Upper lobe of left lung (tissue), 6 donors: ENCODE measurements around the gene MPDZ. TPM values are rescaled to one million over a fixed set of nuclear protein-coding genes. Genes with fewer than 3 reads are reported as not detected.
A peak's percentile ranks its signal among the peaks of the same experiment; 100 is the strongest.

Source experiments
- ATAC-seq, 2 donors: fragments of 200-7000 bp; cut with Tn5 transposase; one replicate each; pipeline ENCODE4 v1.9.1; 2022; ENCODE audit warnings: mild to moderate bottlenecking in 2 of 2, moderate library complexity in 2 of 2; ENCODE audit not compliant: low FRiP score in 2 of 2
- DNase-seq, 2 donors: peaks; one replicate each; pipeline ENCODE4 v3.0.0-alpha.2; 2019 to 2020
- H3K27ac ChIP-seq, 4 donors: fragments of 200-600 bp; sonication (generic); one replicate each; pipeline ENCODE4 v1.5.1; 2016 to 2019
- H3K27me3 ChIP-seq, 4 donors: fragments of 200-600 bp; sonication (generic); one replicate each; pipeline ENCODE4 v1.5.1; 2017 to 2019
- H3K36me3 ChIP-seq, 4 donors: fragments of 200-600 bp; sonication (generic); one replicate each; pipeline ENCODE4 v1.5.1; 2016 to 2019
- H3K4me1 ChIP-seq, 4 donors: fragments of 200-600 bp; sonication (generic); one replicate each; pipeline ENCODE4 v1.5.1; 2018 to 2019
- H3K4me3 ChIP-seq, 4 donors: fragments of 200-600 bp; sonication (generic); one replicate each; pipeline ENCODE4 v1.5.1; 2017 to 2019; ENCODE audit warnings: mild to moderate bottlenecking in 2 of 4, moderate library complexity in 1 of 4
- H3K9me3 ChIP-seq, 4 donors: fragments of 200-600 bp; sonication (generic); one replicate each; pipeline ENCODE4 v1.5.1; 2018 to 2019
- CTCF ChIP-seq, 6 experiments: fragments of 450-650 bp in 4 of 6; fragments of 200-600 bp in 2 of 6; sonication (generic) in 2 of 6; IDR thresholded peaks; one replicate each; pipeline ENCODE4 v1.5.1; 2016 to 2019; ENCODE audit warnings: antibody characterized with exemption in 6 of 6
- EP300 ChIP-seq, 4 donors: sonication (generic); formaldehyde crosslinking; IDR thresholded peaks; one replicate each; pipeline ENCODE4 v1.5.1; 2017; ENCODE audit warnings: antibody characterized with exemption in 4 of 4, control low read depth in 2 of 4
- POLR2A ChIP-seq, 4 donors: fragments of 450-650 bp; IDR thresholded peaks; one replicate each; pipeline ENCODE4 v1.5.1; 2016 to 2017; ENCODE audit warnings: antibody characterized with exemption in 4 of 4, mild to moderate bottlenecking in 2 of 4
- POLR2AphosphoS5 ChIP-seq, 2 donors: sonication (generic); formaldehyde crosslinking; IDR thresholded peaks; one replicate each; pipeline ENCODE4 v1.5.1; 2017; ENCODE audit warnings: antibody characterized with exemption in 2 of 2
- WGBS, 2 donors: methylation state at CpG; one replicate each; pipeline ENCODE4 v1.1.5; 2017 to 2018; 5-methylcytosine and 5-hydroxymethylcytosine counted together
- total RNA-seq, 6 donors: library from RNA; depleted of rRNA in 4 of 6; stranded (reverse); fragments of >200 nt in 4 of 6; gene quantifications; one replicate each; pipeline versions ENCODE4 v1.1.0 to v1.2.1, GENCODE V29; 2016 to 2021
- donor health status: DM: no; HTN: no; CAD: no; lungs with moderate emphysema.
- donor health status: DM: no; HTN: yes; CAD: no; lungs with severe emphysema.

The MPDZ gene
- total RNA-seq, 6 donors from 2014 or later = 13.6 to 49.2 (median 27.8) TPM

GRCh38 chr9:13213998-13214397, 65.5 kb downstream of the MPDZ start:
- no peaks in the 10 kb centered on the region for H3K9me3 ChIP-seq
- H3K4me3 ChIP-seq = no peak overlapping the region
- DNase-seq (no peak), ATAC-seq (no peak)
- no peak overlapping the region for H3K27ac ChIP-seq
- TF ChIP-seq POLR2AphosphoS5 (IDR thresholded peaks at IDR 0.05) (no peak), POLR2A (IDR thresholded peaks at IDR 0.05) (no peak), EP300 (IDR thresholded peaks at IDR 0.05) (no peak), CTCF (IDR thresholded peaks at IDR 0.05) (no peak)
- no peaks in the 10 kb centered on the region for H3K27me3 ChIP-seq
- 91 to 96% methylated on average over 2 of the region's 2 CpGs for WGBS, 2 donors
- H3K4me1 ChIP-seq = no peaks in the 10 kb centered on the region
- H3K36me3 ChIP-seq = peaks cover 0 to 15% (median 1%) of the 10 kb centered on the region in 4 donors

- Histone ChIP-seq H3K9me3 (no peaks in the 10 kb centered on the region), H3K27me3 (no peaks in the 10 kb centered on the region), H3K27ac (no peak overlapping the region), H3K36me3 (peaks cover 0 to 12% (median 1%) of the 10 kb centered on the region in 4 donors), H3K4me1 (no peaks in the 10 kb centered on the region), H3K4me3 (no peak overlapping the region)
- no peak for DNase-seq
- 92% methylated on average over 1 of the region's 1 CpG for WGBS, 2 donors
- no peak for ATAC-seq
- TF ChIP-seq POLR2AphosphoS5 (IDR thresholded peaks at IDR 0.05) = no peak
- TF ChIP-seq POLR2A (IDR thresholded peaks at IDR 0.05) = no peak
- peak in 2 of 6 experiments; percentile 24 to 27 for TF ChIP-seq CTCF (IDR thresholded peaks at IDR 0.05)
- no peak for TF ChIP-seq EP300 (IDR thresholded peaks at IDR 0.05)
Observed at GRCh38 chr9:13213337-13213736, 66.2 kb downstream of the MPDZ start.

- H3K27ac ChIP-seq = no peak overlapping the region
- no peaks in the 10 kb centered on the region for H3K9me3 ChIP-seq
- DNase-seq (no peak), ATAC-seq (no peak)
- H3K27me3 ChIP-seq = no peaks in the 10 kb centered on the region
- WGBS, 2 donors = 93% methylated on average over 1 of the region's 1 CpG
- no peak overlapping the region for H3K4me3 ChIP-seq
- TF ChIP-seq CTCF (IDR thresholded peaks at IDR 0.05) (no peak), POLR2AphosphoS5 (IDR thresholded peaks at IDR 0.05) (no peak), EP300 (IDR thresholded peaks at IDR 0.05) (no peak), POLR2A (IDR thresholded peaks at IDR 0.05) (no peak)
- H3K4me1 ChIP-seq = no peaks in the 10 kb centered on the region
- peaks cover 0 to 10% (median under 1%) of the 10 kb centered on the region in 4 donors for H3K36me3 ChIP-seq
Observed at GRCh38 chr9:13210306-13210705, 69.2 kb downstream of the MPDZ start.

GRCh38 chr9:13209498-13209897, 70.0 kb downstream of the MPDZ start:
- ATAC-seq (no peak), DNase-seq (no peak)
- 43 to 54% methylated on average over 3 of the region's 3 CpGs for WGBS, 2 donors

More at GRCh38 chr9:13209498-13209897, 70.0 kb downstream of the MPDZ start:
- Histone ChIP-seq H3K9me3 (no peaks in the 10 kb centered on the region), H3K4me1 (no peaks in the 10 kb centered on the region), H3K27me3 (no peaks in the 10 kb centered on the region), H3K36me3 (peaks cover 0 to 13% (median 2%) of the 10 kb centered on the region in 4 donors), H3K4me3 (no peak overlapping the region), H3K27ac (no peak overlapping the region)
- TF ChIP-seq POLR2AphosphoS5 (IDR thresholded peaks at IDR 0.05) (no peak), EP300 (IDR thresholded peaks at IDR 0.05) (no peak), CTCF (IDR thresholded peaks at IDR 0.05) (no peak), POLR2A (IDR thresholded peaks at IDR 0.05) (no peak)
